GM19324 (cell line): ENCODE measurements around the gene ALPK1.

ENCODE experiments used
- ATAC-seq: cut with Tn5 transposase; IDR thresholded peaks from one replicate; pipeline ENCODE4 v1.9.1; 2021; ENCODE audit warnings: mild to moderate bottlenecking, moderate library complexity; ENCODE audit not compliant: unreplicated experiment, low FRiP score

ALPK1 gene

GRCh38 chr4:112325530-112325929 is 28.4 kb downstream of the ALPK1 start:
- ATAC-seq, result no peak

GRCh38 chr4:112327965-112328733 is 31.0 kb downstream of the ALPK1 start:
- ATAC-seq, result peak; percentile 47

- ATAC-seq, result no peak
These were observed 31.6 kb downstream of the ALPK1 start for GRCh38 chr4:112328734-112329130.

GRCh38 chr4:112329672-112330375 is 32.7 kb downstream of the ALPK1 start:
- ATAC-seq, result no peak

GRCh38 chr4:112330921-112331320 is 33.8 kb downstream of the ALPK1 start:
- no peak for ATAC-seq

GRCh38 chr4:112332398-112332797 is 35.2 kb downstream of the ALPK1 start:
- no peak for ATAC-seq

- no peak for ATAC-seq
These were observed 42.9 kb downstream of the ALPK1 start for GRCh38 chr4:112340023-112340422.

- no peak for ATAC-seq
These were observed 43.9 kb downstream of the ALPK1 start for GRCh38 chr4:112341033-112341432.

- no peak for ATAC-seq
These were observed 46.3 kb downstream of the ALPK1 start for GRCh38 chr4:112343330-112344080.

- ATAC-seq, result no peak
These were observed 51.5 kb downstream of the ALPK1 start for GRCh38 chr4:112348488-112349158.

- ATAC-seq, result no peak
These were observed 55.6 kb downstream of the ALPK1 start for GRCh38 chr4:112352736-112353135.

GRCh38 chr4:112355662-112356061 is 58.5 kb downstream of the ALPK1 start:
- no peak for ATAC-seq

- no peak for ATAC-seq
These were observed 60.3 kb downstream of the ALPK1 start for GRCh38 chr4:112357453-112357852.

- no peak for ATAC-seq
These were observed 60.7 kb downstream of the ALPK1 start for GRCh38 chr4:112357897-112358296.

- ATAC-seq, result no peak
These were observed 61.2 kb downstream of the ALPK1 start for GRCh38 chr4:112358415-112358814.

- ATAC-seq, result no peak
These were observed 62.0 kb downstream of the ALPK1 start for GRCh38 chr4:112358952-112359749.

GRCh38 chr4:112361181-112361791 is 64.1 kb downstream of the ALPK1 start:
- ATAC-seq, result peak; percentile 59

- no peak for ATAC-seq
These were observed 73.3 kb downstream of the ALPK1 start for GRCh38 chr4:112370466-112370865.

GRCh38 chr4:112371361-112371760 is 74.2 kb downstream of the ALPK1 start:
- no peak for ATAC-seq

GRCh38 chr4:112374850-112375249 is 77.7 kb downstream of the ALPK1 start:
- ATAC-seq, result no peak
